Measurements from ENCODE around the gene OBSCN. TPM values are rescaled to one million over a fixed set of nuclear protein-coding genes. Genes with fewer than 3 reads are reported as not detected.

Gene OBSCN
- total RNA-seq, 1 experiment from 2014 or later: 33.3 TPM

DNA sequence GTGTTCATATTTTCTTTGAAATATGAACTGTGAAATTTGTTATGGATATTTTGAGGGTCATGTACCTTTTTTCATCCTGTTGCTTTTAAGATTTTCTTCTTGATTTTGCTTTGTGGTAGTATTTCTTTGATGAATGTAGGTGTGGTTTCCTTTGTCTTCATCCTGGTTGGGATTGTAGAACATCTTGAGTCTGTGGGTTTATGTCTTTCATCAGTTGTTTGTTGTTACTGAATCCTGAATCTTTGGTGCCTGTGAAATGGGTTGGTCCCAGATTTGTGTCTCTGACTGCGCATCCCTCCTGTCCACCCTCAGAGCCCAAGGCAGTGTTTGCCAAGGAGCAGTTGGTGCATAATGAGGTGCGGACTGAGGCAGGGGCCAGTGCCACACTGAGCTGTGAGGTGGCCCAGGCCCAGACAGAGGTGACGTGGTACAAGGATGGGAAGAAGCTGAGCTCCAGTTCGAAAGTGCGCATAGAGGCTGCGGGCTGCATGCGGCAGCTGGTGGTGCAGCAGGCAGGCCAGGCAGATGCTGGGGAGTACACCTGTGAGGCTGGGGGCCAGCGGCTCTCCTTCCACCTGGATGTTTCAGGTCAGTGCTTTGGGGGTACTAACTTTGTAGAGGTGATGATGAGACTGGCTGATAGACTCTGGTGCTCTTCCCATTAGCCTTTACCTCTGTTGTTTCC, 38.5 kb downstream of the OBSCN start:
- Mint-ChIP-seq H3K36me3 (ENCODE audit: insufficient read depth in 1 of 3, low read depth in 3 of 3) (peaks cover 83 to 90% (median 85%) of the 10 kb centered on the region in 3 experiments), H3K9me3 (peaks cover 49 to 50% of the 10 kb centered on the region in 2 experiments), H3K4me1 (no peaks in the 10 kb centered on the region), H3K27me3 (ENCODE audit: low read depth) (no peaks in the 10 kb centered on the region), H3K4me3 (no peak overlapping the region), H3K27ac (peak overlapping the region in 1 of 3 experiments; percentile 4; a peak in 1 of 7 replicates)
- Histone ChIP-seq H3K18ac (ENCODE audit: insufficient read length, low read depth, low read length) (no peak overlapping the region), H3K79me1 (ENCODE audit: insufficient read depth, low read depth, low read length, poor library complexity, severe bottlenecking) (no peaks in the 10 kb centered on the region), H3K23me2 (ENCODE audit: insufficient read length, low read depth, low read length, poor library complexity, severe bottlenecking) (no peaks in the 10 kb centered on the region), H2AK5ac (ENCODE audit: insufficient read length, low read length) (no peak overlapping the region), H2BK5ac (ENCODE audit: insufficient read length, low read length) (no peak overlapping the region), H3K9me3 (ENCODE audit: control insufficient read depth, low read depth, low read length) (peaks cover 26% of the 10 kb centered on the region), H3K27ac (ENCODE audit: insufficient read length, low read depth, low read length) (no peak overlapping the region), H3K9ac (ENCODE audit: extremely low read depth, insufficient read length, low read length) (no peak overlapping the region), H3K14ac (ENCODE audit: insufficient read depth, low read length) (no peak overlapping the region), H2AFZ (ENCODE audit: low read length) (no peak overlapping the region), H2BK12ac (ENCODE audit: insufficient read length, low read depth, low read length) (no peak overlapping the region), H3K79me2 (ENCODE audit: insufficient read depth, low read length) (no peaks in the 10 kb centered on the region), H3K4me1 (ENCODE audit: insufficient read depth, low read length) (no peaks in the 10 kb centered on the region), H2BK120ac (ENCODE audit: low read depth, low read length, poor library complexity, severe bottlenecking) (no peak overlapping the region), H4K20me1 (ENCODE audit: control insufficient read depth, insufficient read depth, insufficient read length) (no peaks in the 10 kb centered on the region), H2BK15ac (ENCODE audit: low read depth, low read length) (no peak overlapping the region), H3K27me3 (ENCODE audit: insufficient read depth, low read length) (no peaks in the 10 kb centered on the region), H3K4me2 (ENCODE audit: insufficient read depth, insufficient read length, low read length) (no peak overlapping the region), H4K91ac (ENCODE audit: insufficient read length, low read depth, low read length) (no peak overlapping the region), H3K4ac (ENCODE audit: low read depth, low read length) (no peak overlapping the region), H4K5ac (ENCODE audit: insufficient read length, low read depth, low read length) (no peak overlapping the region), H2BK20ac (ENCODE audit: low read depth, low read length, poor library complexity, severe bottlenecking) (no peak overlapping the region), H3K23ac (ENCODE audit: insufficient read length, low read depth, low read length) (no peak overlapping the region), H3T11ph (ENCODE audit: low read length) (no peak overlapping the region), H4K8ac (replicated peaks; ENCODE audit: insufficient read length, low read depth, low read length) (no peak overlapping the region), H3K56ac (ENCODE audit: insufficient read length, low read depth, low read length) (no peak overlapping the region)
- no CpG with 5 or more reads among the region's 8 CpGs for WGBS (ENCODE audit: extremely low coverage, insufficient read length, low lambda C conversion rate)
- TF ChIP-seq, protein P1, sequence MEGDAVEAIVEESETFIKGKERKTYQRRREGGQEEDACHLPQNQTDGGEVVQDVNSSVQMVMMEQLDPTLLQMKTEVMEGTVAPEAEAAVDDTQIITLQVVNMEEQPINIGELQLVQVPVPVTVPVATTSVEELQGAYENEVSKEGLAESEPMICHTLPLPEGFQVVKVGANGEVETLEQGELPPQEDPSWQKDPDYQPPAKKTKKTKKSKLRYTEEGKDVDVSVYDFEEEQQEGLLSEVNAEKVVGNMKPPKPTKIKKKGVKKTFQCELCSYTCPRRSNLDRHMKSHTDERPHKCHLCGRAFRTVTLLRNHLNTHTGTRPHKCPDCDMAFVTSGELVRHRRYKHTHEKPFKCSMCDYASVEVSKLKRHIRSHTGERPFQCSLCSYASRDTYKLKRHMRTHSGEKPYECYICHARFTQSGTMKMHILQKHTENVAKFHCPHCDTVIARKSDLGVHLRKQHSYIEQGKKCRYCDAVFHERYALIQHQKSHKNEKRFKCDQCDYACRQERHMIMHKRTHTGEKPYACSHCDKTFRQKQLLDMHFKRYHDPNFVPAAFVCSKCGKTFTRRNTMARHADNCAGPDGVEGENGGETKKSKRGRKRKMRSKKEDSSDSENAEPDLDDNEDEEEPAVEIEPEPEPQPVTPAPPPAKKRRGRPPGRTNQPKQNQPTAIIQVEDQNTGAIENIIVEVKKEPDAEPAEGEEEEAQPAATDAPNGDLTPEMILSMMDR (conservative IDR thresholded peaks at IDR 0.05): no peak
- DNase-seq: no peak

Measured in H9 (cell line).